Frontal cortex (tissue), 4 donors: Measurements from ENCODE around the gene ZMAT3. TPM values are rescaled to one million over a fixed set of nuclear protein-coding genes. Genes with fewer than 3 reads are reported as not detected.

Experiments used
- DNase-seq, 2 donors: peaks; one replicate each; pipeline ENCODE4 v3.0.0; 2012; ENCODE audit warnings: low spot score in 2 of 2
- FAIRE-seq: peaks from 2 replicates; lab custom pipeline; 2012; peaks lifted over from hg19 to GRCh38; lab: Jason Lieb, UNC
- small RNA-seq: library from RNA; depleted of rRNA; stranded (forward); fragments of <200 nt; gene quantifications from one replicate; pipeline ENCODE3, GENCODE V24; 2014
- total RNA-seq: library from RNA; depleted of rRNA; stranded (reverse); fragments of >200 nt; gene quantifications from one replicate; pipeline ENCODE4 v1.2.3, GENCODE V29; 2014
- donor health status: control.
- donor health status: control.
- donor health status: control.

ZMAT3 gene
- total RNA-seq, 1 donor from 2014 or later = 6.1 TPM

DNA sequence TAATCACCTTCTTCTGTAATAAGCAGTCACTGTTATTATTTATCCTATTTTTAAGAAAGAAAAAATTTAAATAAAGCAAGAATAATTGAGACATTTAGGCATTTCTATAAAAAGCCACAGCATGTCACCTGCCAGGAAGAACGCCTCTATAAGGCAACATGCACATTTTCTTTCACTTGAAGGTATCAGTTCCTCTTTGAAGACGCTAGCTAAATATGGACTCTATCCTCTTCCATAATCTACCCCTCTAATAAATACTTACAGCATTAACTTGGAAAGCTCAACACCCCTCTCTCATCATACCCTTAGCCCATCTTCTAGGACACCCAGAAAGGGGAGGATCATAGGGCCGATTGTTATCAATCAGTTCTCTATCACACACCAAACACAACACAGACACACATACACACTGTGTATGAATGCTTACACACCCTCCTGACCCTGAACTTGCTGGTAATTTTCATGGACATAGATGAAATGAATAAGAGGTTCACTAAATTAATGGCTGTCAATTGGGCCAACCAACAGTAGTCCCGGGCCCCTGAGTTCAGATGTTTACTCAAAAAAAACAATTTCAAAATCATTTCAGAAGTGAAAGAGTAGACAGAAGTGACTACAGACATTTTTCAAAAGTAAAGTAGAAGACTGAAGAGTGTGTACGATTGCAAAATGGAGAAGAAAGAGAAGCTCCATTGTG, 102.5 kb downstream of the ZMAT3 start:
- FAIRE-seq = no peak

More for the DNA sequence above, 102.5 kb downstream of the ZMAT3 start:
- DNase-seq = no peak

Small RNA genes lying within 50 kb of the gene (small RNA-seq; reads per million reads assigned to genes)
- not detected for gene RF00019

Other genes starting within 250 kb of the ZMAT3 start
- gene PIK3CA, start 76.5 kb upstream of the ZMAT3 start, total RNA-seq = 74.6 TPM
- 2.0 TPM for gene KCNMB3, start 179.3 kb upstream of the ZMAT3 start, total RNA-seq